Airway epithelial cell (primary cell): ENCODE results near the gene GPN2. TPM values are rescaled to one million over a fixed set of nuclear protein-coding genes. Genes with fewer than 3 reads are reported as not detected.

Experiments used
- total RNA-seq: library from RNA; depleted of rRNA; stranded (reverse); fragments of >200 nt; gene quantifications from 2 replicates; pipeline ENCODE4 v1.2.3, GENCODE V29; 2015

GPN2 gene
- total RNA-seq: 10.6 and 11.1 TPM in 2 replicates

DNA sequence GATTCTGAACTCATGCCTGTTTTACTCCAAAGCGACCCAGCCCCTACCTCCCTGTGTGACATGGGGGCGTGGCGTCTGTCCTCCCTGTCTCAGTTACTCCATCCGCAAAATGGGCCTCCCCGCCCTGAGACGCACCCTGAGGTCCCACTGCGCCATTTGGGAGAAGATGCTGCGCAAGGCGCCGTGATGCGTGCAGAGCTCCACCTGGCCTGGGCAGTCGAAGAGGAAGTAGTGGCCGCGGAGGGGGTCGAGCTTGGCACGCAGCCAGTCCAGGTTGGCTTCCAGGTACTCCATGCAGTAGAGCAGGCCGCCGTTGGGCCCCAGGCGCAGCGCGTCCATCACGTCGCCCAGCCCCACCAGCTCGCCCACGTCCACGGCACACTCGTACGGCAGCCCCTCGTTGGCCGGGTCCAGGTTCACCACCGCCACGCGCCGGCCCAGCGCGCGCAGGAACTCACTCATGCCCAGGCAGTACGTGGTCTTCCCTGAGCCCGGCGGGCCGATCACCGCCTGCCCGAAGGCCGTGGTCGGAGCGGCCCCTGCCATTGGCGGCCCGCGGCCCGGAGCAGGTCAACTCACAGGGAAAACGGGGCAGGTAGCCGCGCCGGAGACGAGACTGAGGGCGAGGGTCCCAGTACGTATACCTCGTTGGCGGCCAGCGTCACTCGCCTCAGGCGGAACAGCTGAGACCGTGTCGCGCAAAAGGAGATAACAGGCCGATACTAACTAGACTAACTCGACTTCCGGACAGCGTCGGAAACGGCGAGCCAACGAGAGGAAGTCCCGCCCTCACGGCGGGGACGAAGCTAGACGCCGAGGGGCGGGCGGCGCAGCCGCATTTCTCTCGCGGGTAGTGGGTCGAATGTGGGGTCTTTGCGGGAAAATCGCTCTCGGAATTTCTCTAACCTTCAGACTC, at the start of gene GPN2:
Gene GPN2 (minus strand): TSS at position 733 of the 916 bp plus-strand sequence. CDS start 187 bp downstream, at position 546.

DNA sequence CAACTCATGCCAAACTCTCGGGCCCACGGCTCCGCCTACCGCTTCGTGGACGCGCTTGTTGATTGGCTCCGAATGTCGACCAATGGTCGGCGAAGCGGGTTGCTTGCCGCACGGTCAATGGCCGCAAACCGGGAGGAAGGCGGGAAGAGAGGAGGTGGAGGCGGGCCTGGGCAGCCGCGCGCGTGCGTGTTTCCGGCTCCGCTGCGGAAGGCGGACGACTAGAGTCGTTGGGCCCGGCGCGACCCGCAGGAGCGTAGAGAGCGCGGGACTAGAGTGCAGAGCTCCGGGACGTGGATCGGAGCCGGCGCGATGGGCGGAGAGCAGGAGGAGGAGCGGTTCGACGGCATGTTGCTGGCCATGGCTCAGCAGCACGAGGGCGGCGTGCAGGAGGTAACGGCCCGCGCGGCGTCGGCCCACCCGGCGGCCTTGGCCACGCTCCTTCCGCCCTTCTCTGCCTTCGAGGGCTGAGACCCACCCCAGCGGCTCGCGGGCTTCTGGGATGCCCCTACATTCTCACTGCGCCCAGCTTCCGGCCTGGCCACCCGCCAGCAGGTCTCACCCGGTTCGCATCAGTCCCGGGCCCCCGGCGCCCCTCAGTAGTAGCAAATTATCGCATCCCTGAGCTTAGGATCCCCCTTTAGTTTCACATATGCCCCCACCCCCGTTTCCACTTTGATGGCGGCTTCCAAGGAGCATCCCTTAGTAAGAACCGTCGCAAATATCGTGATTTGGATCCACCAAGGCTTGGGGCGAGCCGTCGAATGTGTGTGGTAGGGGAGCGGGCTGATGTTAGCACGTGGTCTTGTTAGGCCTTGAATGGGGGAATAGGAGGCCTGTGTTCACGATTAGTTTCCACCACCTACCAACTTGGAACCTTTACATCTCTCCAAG, 31.7 kb upstream of the GPN2 start, which contains the start of gene NUDC:
Gene NUDC (plus strand): TSS at position 204 of the 891 bp plus-strand sequence. CDS start 106 bp downstream, at position 310.

DNA sequence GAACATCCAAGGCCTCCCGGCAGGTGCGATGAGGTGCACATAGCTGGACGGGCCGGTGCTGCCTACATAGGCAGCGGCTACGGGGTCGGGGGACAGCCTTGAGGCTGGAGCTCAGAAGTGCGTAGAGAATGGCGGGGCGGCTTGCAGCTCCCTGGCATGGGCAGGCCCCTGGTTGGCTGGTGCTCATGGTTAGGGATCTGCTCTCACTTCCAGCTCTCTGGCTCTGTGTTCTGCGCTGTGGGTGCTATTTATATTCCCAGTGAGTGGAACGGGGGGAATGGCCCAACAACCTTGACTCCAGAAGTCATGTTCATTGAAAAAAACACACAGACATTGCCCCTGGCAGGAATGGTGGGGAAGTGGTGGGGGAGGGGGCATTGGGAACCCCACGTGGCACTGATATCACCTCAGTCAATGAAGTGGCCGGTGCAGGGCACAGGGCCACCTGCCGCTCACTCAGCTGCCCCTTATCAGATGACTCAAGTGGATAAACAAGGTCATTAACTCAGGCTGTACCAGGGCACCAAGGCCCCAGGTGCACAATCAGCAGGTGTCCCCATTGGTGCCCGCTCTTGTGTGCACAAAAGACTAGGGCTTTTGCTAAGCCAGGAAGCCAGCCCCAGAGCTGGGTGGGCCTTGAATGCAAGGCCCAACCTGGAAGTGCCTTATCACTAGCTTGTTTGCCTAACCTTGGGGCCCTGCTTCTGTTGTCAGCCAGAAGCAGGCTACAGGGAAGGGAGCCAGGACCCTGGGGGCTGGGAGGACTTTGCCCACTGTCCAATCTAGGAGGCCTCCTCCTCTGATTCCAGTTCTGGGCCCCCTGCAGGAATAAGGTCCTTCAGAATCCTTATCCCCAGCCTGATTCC, 23.9 kb upstream of the GPN2 start, which contains the start of gene NR0B2:
Gene NR0B2 (minus strand): TSS at position 222 of the 866 bp plus-strand sequence. CDS start 35 bp downstream, at position 187.

DNA sequence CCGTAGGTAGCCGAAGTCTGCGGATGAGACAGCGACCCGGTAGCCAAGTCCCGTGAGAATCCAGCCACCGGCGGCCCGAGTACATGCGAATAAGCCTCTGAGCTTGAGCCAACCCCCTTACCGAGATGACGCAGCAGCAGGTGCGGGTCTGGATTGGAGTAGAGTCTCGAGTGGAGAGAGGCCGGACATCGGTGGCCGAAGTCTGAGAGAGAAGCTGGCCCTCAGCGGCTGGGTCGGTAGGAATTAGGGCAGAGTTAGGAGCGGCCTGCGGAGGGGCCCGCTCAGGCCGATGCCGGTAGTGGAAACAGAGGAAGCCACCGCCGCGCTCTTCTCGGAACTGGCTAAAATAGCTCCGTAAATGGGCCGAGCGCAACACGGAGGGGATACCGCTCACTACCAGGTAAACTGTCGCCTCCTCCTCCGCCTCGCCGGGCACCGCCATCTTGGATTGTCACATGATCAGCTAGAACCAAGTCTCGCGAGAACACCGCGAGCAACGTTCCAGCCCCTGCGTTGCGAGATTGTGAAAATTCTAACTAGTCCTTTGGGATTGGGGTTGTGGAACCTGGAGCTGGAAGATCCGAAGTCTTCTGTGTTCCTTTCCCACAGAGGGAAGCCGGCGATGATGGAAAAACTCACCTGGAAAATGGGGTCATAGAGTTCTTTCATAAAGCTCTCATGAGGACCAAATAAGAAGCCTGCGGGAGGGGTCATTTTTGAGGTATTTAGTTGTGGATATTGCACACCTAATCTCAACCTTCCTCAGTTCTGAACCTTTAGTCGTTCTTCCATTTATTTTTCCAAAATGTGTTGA, 10.1 kb upstream of the GPN2 start, which contains the start of gene GPATCH3:
Gene GPATCH3 (minus strand): TSS at position 467 of the 814 bp plus-strand sequence. CDS start 25 bp downstream, at position 442.

DNA sequence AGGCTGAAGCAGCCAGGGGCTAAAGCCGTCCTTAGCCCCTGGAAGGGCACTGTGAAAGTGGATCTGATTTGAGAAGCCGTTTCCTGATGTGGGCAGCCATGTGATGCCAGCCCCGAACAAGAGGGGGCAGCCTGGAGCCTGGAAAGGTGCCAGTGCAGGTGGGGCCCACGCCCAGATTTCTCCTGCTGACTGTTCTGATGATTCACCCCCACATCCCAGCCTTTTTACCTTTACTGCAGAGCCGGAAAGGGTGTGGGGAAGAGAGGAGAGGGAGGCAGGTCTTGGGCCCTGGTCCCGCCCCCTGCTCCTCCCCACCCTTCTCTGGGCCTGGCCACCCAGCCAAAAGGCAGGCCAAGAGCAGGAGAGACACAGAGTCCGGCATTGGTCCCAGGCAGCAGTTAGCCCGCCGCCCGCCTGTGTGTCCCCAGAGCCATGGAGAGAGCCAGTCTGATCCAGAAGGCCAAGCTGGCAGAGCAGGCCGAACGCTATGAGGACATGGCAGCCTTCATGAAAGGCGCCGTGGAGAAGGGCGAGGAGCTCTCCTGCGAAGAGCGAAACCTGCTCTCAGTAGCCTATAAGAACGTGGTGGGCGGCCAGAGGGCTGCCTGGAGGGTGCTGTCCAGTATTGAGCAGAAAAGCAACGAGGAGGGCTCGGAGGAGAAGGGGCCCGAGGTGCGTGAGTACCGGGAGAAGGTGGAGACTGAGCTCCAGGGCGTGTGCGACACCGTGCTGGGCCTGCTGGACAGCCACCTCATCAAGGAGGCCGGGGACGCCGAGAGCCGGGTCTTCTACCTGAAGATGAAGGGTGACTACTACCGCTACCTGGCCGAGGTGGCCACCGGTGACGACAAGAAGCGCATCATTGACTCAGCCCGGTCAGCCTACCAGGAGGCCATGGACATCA, 27.1 kb downstream of the GPN2 start, which contains the start of gene SFN:
Gene SFN (plus strand): TSS at position 369 of the 904 bp plus-strand sequence. CDS start 64 bp downstream, at position 433.

DNA sequence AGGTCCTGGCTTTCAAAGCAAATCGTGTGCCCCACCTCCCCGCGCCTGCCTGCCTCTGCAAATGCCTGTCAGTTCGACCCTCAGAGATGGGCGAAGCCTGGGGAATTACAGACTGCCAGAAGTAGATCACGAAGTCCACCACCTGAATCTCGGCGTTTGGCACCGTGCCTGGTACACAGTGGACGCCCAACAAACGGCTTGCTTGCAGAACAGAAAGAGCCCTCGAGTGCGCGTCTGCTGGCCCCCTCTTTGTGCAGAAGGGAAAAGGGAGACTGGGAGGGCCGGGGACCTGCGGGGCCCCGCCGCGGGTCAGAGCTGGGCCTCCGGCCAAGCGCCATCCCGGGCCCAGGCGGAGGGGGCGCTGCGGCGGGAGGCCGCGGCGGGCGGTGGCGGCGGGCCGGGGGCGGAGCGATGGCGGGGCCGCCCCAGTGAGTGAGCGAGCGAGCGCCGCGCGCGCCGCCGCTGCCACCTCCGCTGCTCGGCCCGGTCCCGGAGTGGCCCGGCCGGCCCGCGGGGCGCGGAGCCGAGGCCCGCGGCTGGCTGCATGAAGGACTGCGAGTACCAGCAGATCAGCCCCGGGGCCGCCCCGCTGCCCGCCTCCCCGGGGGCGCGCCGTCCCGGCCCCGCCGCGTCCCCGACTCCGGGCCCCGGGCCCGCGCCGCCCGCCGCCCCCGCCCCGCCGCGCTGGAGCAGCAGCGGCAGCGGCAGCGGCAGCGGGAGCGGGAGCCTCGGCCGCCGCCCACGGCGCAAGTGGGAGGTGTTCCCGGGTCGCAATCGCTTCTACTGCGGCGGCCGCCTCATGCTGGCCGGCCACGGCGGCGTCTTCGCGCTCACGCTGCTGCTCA, 63.6 kb downstream of the GPN2 start, which contains the start of gene ZDHHC18:
Gene ZDHHC18 (plus strand): TSS at position 428 of the 845 bp plus-strand sequence. CDS start 117 bp downstream, at position 545.

Other genes with a start within 250 kb of the GPN2 start
- gene ARID1A, start 194.3 kb downstream of the GPN2 start, total RNA-seq: 15.1 and 29.9 TPM in 2 replicates
- gene PIGV, start 102.3 kb downstream of the GPN2 start, total RNA-seq: 7.9 and 13.2 TPM in 2 replicates
- 14.1 and 29.9 TPM in 2 replicates for gene ZDHHC18, start 63.6 kb downstream of the GPN2 start, total RNA-seq
- 1,524 and 1,633 TPM in 2 replicates for gene SFN, start 27.1 kb downstream of the GPN2 start, total RNA-seq
- 7.4 and 21.1 TPM in 2 replicates for gene GPATCH3, start 10.2 kb upstream of the GPN2 start, total RNA-seq
- not detected in 2 replicates for gene NR0B2, start 23.7 kb upstream of the GPN2 start, total RNA-seq
- 91.7 and 98.7 TPM in 2 replicates for gene NUDC, start 31.5 kb upstream of the GPN2 start, total RNA-seq
- gene KDF1, start 70.2 kb upstream of the GPN2 start, total RNA-seq: 27.2 and 28.5 TPM in 2 replicates
- 35.4 and 58.9 TPM in 2 replicates for gene TRNP1, start 103.4 kb upstream of the GPN2 start, total RNA-seq
- gene TENT5B, start 122.6 kb upstream of the GPN2 start, total RNA-seq: 69.3 and 80.0 TPM in 2 replicates